ENCODE results near the gene MRTFA.
"Not testable (repeated sequence)": the region's sequence is repeated elsewhere in the genome, so short reads cannot be mapped to it uniquely, and the experiment has no call there.

GRCh38 chr22:40500465-40500786 is 136.1 kb downstream of the MRTFA start:
- not testable (repeated sequence) for TF ChIP-seq CTCF, EP300 (IDR thresholded peaks at IDR 0.05)
